ENCODE data around the gene MGAT3. TPM values are rescaled to one million over a fixed set of nuclear protein-coding genes. Genes with fewer than 3 reads are reported as not detected.

MGAT3 gene
- total RNA-seq, 1 donor from 2014 or later, result 3.2 TPM

DNA sequence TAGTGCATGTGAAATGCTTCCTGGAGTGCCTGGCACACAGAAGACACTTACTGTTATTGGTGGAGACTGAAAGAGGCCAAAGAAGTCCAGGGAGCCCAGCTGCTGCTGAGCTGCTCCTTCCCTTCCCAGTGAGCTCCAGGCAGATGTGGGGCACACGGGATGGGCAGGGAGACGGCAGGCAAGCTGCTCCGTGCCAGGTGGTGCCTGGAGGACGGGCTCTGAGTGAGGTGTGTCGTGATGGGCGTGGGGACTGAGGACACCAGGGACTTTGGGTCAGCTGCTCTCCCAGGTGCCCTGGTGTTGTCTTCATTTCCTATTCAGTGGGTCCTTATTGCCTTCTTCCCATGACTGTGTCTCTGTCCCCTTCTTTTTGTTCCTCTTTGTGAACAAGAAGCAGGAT lies 37.7 kb upstream of the MGAT3 start:
- intact Hi-C loops (cut with micrococcal nuclease), result no loop called here
- H3K9me3 ChIP-seq (replicated peaks), result no peaks in the 10 kb centered on the region
- no peak overlapping the region for H3K4me3 ChIP-seq
- no peaks in the 10 kb centered on the region for H3K27me3 ChIP-seq (ENCODE audit: low read depth)
- H3K4me1 ChIP-seq, result peaks cover 28% of the 10 kb centered on the region
- TF ChIP-seq, protein P1, sequence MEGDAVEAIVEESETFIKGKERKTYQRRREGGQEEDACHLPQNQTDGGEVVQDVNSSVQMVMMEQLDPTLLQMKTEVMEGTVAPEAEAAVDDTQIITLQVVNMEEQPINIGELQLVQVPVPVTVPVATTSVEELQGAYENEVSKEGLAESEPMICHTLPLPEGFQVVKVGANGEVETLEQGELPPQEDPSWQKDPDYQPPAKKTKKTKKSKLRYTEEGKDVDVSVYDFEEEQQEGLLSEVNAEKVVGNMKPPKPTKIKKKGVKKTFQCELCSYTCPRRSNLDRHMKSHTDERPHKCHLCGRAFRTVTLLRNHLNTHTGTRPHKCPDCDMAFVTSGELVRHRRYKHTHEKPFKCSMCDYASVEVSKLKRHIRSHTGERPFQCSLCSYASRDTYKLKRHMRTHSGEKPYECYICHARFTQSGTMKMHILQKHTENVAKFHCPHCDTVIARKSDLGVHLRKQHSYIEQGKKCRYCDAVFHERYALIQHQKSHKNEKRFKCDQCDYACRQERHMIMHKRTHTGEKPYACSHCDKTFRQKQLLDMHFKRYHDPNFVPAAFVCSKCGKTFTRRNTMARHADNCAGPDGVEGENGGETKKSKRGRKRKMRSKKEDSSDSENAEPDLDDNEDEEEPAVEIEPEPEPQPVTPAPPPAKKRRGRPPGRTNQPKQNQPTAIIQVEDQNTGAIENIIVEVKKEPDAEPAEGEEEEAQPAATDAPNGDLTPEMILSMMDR (IDR thresholded peaks at IDR 0.05; ENCODE audit: borderline replicate concordance), result no peak
- H3K27ac ChIP-seq (replicated peaks), result no peak overlapping the region
- DNase-seq, result no peak
- peaks cover 84% of the 10 kb centered on the region for H3K36me3 ChIP-seq

DNA sequence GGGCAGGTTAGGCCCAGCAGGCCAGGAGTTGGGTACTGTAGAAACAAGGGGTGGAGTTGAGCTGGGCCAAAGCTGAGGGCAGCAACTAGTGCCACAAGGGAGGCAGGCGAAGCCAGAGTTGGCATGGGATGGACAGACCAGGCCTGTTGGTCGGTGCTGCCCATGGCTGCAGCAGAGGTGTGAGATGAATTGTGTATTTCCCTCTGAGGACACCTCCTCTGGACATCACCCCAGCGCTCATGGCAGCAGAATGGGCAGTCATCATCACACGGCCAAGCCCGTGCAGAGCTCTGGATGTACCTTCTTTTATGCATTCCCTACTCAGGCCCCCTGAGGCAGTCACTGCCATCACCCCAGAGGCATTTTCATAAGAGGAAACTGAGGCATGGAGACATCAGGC lies 36.9 kb upstream of the MGAT3 start:
- intact Hi-C loops (cut with micrococcal nuclease), result no loop called here

DNA sequence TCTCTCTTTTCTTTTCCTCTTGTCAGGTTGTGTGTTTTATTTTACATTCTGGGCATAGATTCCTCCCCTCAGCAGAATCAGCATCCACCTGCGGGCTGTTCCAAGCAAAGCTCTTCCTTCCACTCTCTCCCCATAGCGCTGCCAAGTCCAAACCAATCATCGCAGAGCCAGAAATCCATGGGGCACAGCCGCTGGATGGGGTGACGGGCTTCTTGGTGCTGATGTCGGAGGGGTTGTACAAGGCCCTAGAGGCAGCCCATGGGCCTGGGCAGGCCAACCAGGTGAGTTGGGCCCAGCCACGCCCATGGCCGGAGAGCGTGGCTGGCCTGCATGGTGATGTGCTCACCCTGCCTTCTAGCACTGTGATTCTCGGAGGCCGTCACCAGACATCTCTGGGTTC lies 35.1 kb upstream of the MGAT3 start:
- intact Hi-C loops (cut with micrococcal nuclease), result no loop called here
- no peak overlapping the region for H3K27ac ChIP-seq (replicated peaks)
- DNase-seq, result no peak
- TF ChIP-seq, protein P1 (IDR thresholded peaks at IDR 0.05; ENCODE audit: borderline replicate concordance), result no peak
- H3K27me3 ChIP-seq (ENCODE audit: low read depth), result no peaks in the 10 kb centered on the region
- peaks cover 97% of the 10 kb centered on the region for H3K36me3 ChIP-seq
- no peak overlapping the region for H3K4me3 ChIP-seq
- peaks cover 2% of the 10 kb centered on the region for H3K4me1 ChIP-seq
- H3K9me3 ChIP-seq (replicated peaks), result no peaks in the 10 kb centered on the region

More for the DNA sequence above, 36.9 kb upstream of the MGAT3 start:
- peaks cover 92% of the 10 kb centered on the region for H3K36me3 ChIP-seq
- H3K27me3 ChIP-seq (ENCODE audit: low read depth), result no peaks in the 10 kb centered on the region
- DNase-seq, result no peak
- H3K4me3 ChIP-seq, result no peak overlapping the region
- peaks cover 20% of the 10 kb centered on the region for H3K4me1 ChIP-seq
- TF ChIP-seq, protein P1 (IDR thresholded peaks at IDR 0.05; ENCODE audit: borderline replicate concordance), result no peak
- no peak overlapping the region for H3K27ac ChIP-seq (replicated peaks)
- no peaks in the 10 kb centered on the region for H3K9me3 ChIP-seq (replicated peaks)

DNA sequence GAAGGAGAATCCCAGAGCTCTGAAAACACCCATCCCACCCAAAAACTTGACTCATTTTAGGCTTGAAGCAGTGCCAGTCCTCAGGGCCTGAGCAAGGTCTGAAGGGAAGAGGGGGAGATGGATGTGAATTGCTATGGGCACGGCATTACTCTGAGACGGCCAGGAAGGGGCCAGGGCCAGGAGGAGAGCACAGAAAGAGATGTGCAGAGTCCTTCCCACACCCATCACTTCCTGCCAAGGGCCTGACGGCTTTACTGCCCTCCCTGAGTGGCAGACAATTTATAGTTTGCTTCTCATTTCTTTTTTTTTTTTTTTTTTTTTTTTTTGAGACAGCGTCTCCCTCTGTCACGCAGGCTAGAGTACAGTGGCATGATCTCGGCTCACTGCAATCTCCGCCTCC lies 34.7 kb upstream of the MGAT3 start:
- no peak for DNase-seq
- no peaks in the 10 kb centered on the region for H3K9me3 ChIP-seq (replicated peaks)
- no peak overlapping the region for H3K4me3 ChIP-seq
- TF ChIP-seq, protein P1 (IDR thresholded peaks at IDR 0.05; ENCODE audit: borderline replicate concordance), result no peak
- no peaks in the 10 kb centered on the region for H3K4me1 ChIP-seq
- intact Hi-C loops (cut with micrococcal nuclease), result no loop called here
- H3K27me3 ChIP-seq (ENCODE audit: low read depth), result no peaks in the 10 kb centered on the region
- H3K36me3 ChIP-seq, result peaks cover 97% of the 10 kb centered on the region
- H3K27ac ChIP-seq (replicated peaks), result no peak overlapping the region

DNA sequence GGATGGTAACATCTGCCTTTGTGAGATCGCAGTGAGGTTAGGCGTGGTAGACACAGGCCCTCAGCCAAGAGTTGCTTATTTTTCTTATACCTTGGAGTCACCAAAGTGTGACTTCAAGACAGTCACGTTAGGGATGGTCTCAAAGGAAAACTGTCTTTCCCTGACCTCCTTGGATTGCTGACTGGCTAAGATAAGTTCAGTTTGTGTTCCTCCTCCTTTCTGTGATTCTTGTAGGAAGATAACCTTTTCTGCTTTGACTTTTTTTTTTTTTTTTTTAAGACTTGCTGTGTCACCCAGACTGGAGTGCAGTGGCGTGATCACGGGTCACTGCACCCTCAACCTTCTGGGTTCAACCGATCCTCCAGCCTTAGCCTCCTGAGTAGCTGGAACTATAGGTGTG lies 34.1 kb upstream of the MGAT3 start:
- H3K9me3 ChIP-seq (replicated peaks), result no peaks in the 10 kb centered on the region
- no peaks in the 10 kb centered on the region for H3K4me1 ChIP-seq
- no peak overlapping the region for H3K27ac ChIP-seq (replicated peaks)
- TF ChIP-seq, protein P1 (IDR thresholded peaks at IDR 0.05; ENCODE audit: borderline replicate concordance), result no peak
- intact Hi-C loops (cut with micrococcal nuclease), result no loop called here
- H3K36me3 ChIP-seq, result peaks cover 97% of the 10 kb centered on the region
- H3K27me3 ChIP-seq (ENCODE audit: low read depth), result no peaks in the 10 kb centered on the region
- H3K4me3 ChIP-seq, result no peak overlapping the region
- DNase-seq, result no peak

DNA sequence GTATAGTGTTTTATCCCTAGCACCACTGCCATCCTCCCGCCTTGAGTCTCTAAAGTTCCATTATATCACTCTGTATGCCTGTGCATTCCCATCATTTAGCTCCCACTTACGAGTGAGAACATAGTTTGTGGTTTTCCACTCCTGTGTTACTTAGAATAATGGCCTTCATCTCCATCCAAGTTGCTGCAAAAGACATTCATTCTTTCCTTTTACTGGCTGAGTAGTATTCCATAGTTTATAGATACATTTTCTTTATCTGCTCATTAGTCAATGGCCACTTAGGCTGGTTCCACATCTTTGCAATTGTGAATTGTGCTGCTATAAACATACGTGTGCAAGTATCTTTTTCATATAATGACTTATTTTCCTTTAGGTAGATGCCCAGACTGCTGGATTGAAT lies 32.8 kb upstream of the MGAT3 start:
- H3K27me3 ChIP-seq (ENCODE audit: low read depth), result no peaks in the 10 kb centered on the region
- intact Hi-C loops (cut with micrococcal nuclease), result no loop called here
- no peaks in the 10 kb centered on the region for H3K9me3 ChIP-seq (replicated peaks)
- TF ChIP-seq, protein P1 (IDR thresholded peaks at IDR 0.05; ENCODE audit: borderline replicate concordance), result no peak
- H3K4me3 ChIP-seq, result no peak overlapping the region
- H3K27ac ChIP-seq (replicated peaks), result no peak overlapping the region
- no peaks in the 10 kb centered on the region for H3K4me1 ChIP-seq
- DNase-seq, result no peak
- peaks cover 97% of the 10 kb centered on the region for H3K36me3 ChIP-seq

Measured in left ventricle myocardium inferior (tissue), 1 donor.